Dendritic cell treated with granulocyte-macrophage colony-stimulating factor and Interleukin-4, amounts not matched to agents 40 ng/mL and 50 ng/mL, for 4 days (primary cell): Measurements from ENCODE around the gene ATG16L1.
A peak's percentile ranks its signal among the peaks of the same experiment; 100 is the strongest.

Source experiments
- H3K27ac Mint-ChIP-seq: one replicate; pipeline ENCODE4 v1.8.0; 2022; ENCODE audit warnings: mild to moderate bottlenecking, mixed read lengths
- H3K27me3 Mint-ChIP-seq: one replicate; pipeline ENCODE4 v1.8.0; 2022; ENCODE audit warnings: mild to moderate bottlenecking, mixed read lengths
- H3K36me3 Mint-ChIP-seq: one replicate; pipeline ENCODE4 v1.8.0; 2022; ENCODE audit warnings: low read depth, mixed read lengths
- H3K4me1 Mint-ChIP-seq: one replicate; pipeline ENCODE4 v1.8.0; 2022; ENCODE audit warnings: low read depth, mixed read lengths
- H3K4me3 Mint-ChIP-seq: one replicate; pipeline ENCODE4 v1.8.0; 2022; ENCODE audit warnings: mild to moderate bottlenecking, moderate library complexity, mixed read lengths
- H3K9me3 Mint-ChIP-seq: one replicate; pipeline ENCODE4 v1.8.0; 2022; ENCODE audit warnings: mixed read lengths
- intact Hi-C: fragments of 100-400 bp; cut with micrococcal nuclease; formaldehyde crosslinking; loops from one replicate; pipeline ENCODE4 v1.15.0; 2022

ATG16L1 gene

GRCh38 chr2:233251306-233252116 is at the start of gene ATG16L1:
Gene ATG16L1 (plus strand): TSS chr2:233251673. CDS start chr2:233251828, 155 bp downstream.
- Mint-ChIP-seq H3K9me3 (no peaks in the 10 kb centered on the region), H3K27me3 (no peaks in the 10 kb centered on the region), H3K4me3 (peak within 1 kb of the TSS; percentile 91), H3K4me1 (peaks cover 66% of the 10 kb centered on the region), H3K27ac (peak within 1 kb of the TSS; percentile 91), H3K36me3 (peaks cover 31% of the 10 kb centered on the region)
- intact Hi-C loops: loop anchor here (1.0 to 5.0 kb wide), 5 partner anchors 49 to 399 kb away; partner anchors contain the start of gene INPP5D

GRCh38 chr2:233202531-233202944 is 48.9 kb upstream of the ATG16L1 start:
- H3K9me3 Mint-ChIP-seq: no peaks in the 10 kb centered on the region
- intact Hi-C loops: loop anchor here (2.0 to 5.0 kb wide), 2 partner anchors 40 to 48 kb away; partner anchors contain the start of gene ATG16L1
- H3K27ac Mint-ChIP-seq: peak overlapping the region; percentile 86
- H3K27me3 Mint-ChIP-seq: no peaks in the 10 kb centered on the region
- peaks cover 98% of the 10 kb centered on the region for H3K36me3 Mint-ChIP-seq
- H3K4me3 Mint-ChIP-seq: peak overlapping the region; percentile 39
- peaks cover 54% of the 10 kb centered on the region for H3K4me1 Mint-ChIP-seq

DNA sequence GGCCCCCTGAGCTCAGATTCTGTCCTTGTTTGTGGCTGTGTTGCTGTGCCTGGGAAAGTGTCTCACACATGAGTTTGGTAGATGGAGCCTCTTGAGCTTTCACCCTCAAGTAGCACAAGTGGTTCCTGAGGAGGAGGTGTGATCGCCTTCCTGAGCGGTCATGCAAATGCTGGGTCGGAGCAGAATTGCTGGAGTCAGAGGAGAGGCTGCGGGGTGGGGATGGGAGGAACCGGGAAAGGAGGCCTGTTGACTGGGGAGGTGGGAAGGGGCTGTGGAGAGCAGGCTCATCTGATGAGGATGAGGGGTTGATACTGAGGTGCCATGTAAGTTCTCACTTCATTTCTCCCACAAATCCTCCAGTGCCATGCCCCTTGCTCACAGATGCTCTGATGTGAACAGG is 48.4 kb upstream of the ATG16L1 start:
- Mint-ChIP-seq H3K4me1 (peaks cover 59% of the 10 kb centered on the region), H3K36me3 (peaks cover 98% of the 10 kb centered on the region), H3K9me3 (no peaks in the 10 kb centered on the region), H3K27me3 (no peaks in the 10 kb centered on the region), H3K4me3 (peak overlapping the region; percentile 36), H3K27ac (peak overlapping the region; percentile 86)
- intact Hi-C loops: loop anchor here (2.0 to 5.0 kb wide), 2 partner anchors 39 to 48 kb away; partner anchors contain the start of gene ATG16L1

GRCh38 chr2:233204286-233204936 is 47.1 kb upstream of the ATG16L1 start:
- no peaks in the 10 kb centered on the region for H3K9me3 Mint-ChIP-seq
- peaks cover 99% of the 10 kb centered on the region for H3K36me3 Mint-ChIP-seq
- peaks cover 62% of the 10 kb centered on the region for H3K4me1 Mint-ChIP-seq
- no peaks in the 10 kb centered on the region for H3K27me3 Mint-ChIP-seq
- H3K4me3 Mint-ChIP-seq: no peak overlapping the region
- peak overlapping the region; percentile 86 for H3K27ac Mint-ChIP-seq
- intact Hi-C loops: loop anchor here (5.0 kb wide), 1 partner anchor 38 kb away; no protein-coding TSS in a partner anchor

- no peaks in the 10 kb centered on the region for H3K9me3 Mint-ChIP-seq
- H3K36me3 Mint-ChIP-seq: peaks cover 85% of the 10 kb centered on the region
- intact Hi-C loops: no loop called here
- H3K4me3 Mint-ChIP-seq: no peak overlapping the region
- H3K27ac Mint-ChIP-seq: no peak overlapping the region
- peaks cover 23% of the 10 kb centered on the region for H3K4me1 Mint-ChIP-seq
- H3K27me3 Mint-ChIP-seq: no peaks in the 10 kb centered on the region
These were observed 42.9 kb upstream of the ATG16L1 start for GRCh38 chr2:233208382-233209116.

- H3K27me3 Mint-ChIP-seq: no peaks in the 10 kb centered on the region
- intact Hi-C loops: no loop called here
- H3K36me3 Mint-ChIP-seq: peaks cover 79% of the 10 kb centered on the region
These were observed 42.3 kb upstream of the ATG16L1 start for GRCh38 chr2:233209117-233209532.

GRCh38 chr2:233209533-233210171 is 41.8 kb upstream of the ATG16L1 start:
- Mint-ChIP-seq H3K27me3 (no peaks in the 10 kb centered on the region), H3K36me3 (peaks cover 74% of the 10 kb centered on the region), H3K27ac (no peak overlapping the region), H3K4me1 (peaks cover 16% of the 10 kb centered on the region), H3K9me3 (no peaks in the 10 kb centered on the region), H3K4me3 (no peak overlapping the region)
- intact Hi-C loops: no loop called here

More at GRCh38 chr2:233209117-233209532, 42.3 kb upstream of the ATG16L1 start:
- H3K27ac Mint-ChIP-seq: no peak overlapping the region
- peaks cover 18% of the 10 kb centered on the region for H3K4me1 Mint-ChIP-seq
- no peaks in the 10 kb centered on the region for H3K9me3 Mint-ChIP-seq
- no peak overlapping the region for H3K4me3 Mint-ChIP-seq

GRCh38 chr2:233210281-233210680 is 41.2 kb upstream of the ATG16L1 start:
- Mint-ChIP-seq H3K4me3 (no peak overlapping the region), H3K36me3 (peaks cover 67% of the 10 kb centered on the region), H3K27me3 (no peaks in the 10 kb centered on the region), H3K9me3 (no peaks in the 10 kb centered on the region), H3K4me1 (peaks cover 16% of the 10 kb centered on the region), H3K27ac (no peak overlapping the region)
- intact Hi-C loops: no loop called here

- Mint-ChIP-seq H3K4me1 (peaks cover 16% of the 10 kb centered on the region), H3K27me3 (no peaks in the 10 kb centered on the region), H3K9me3 (no peaks in the 10 kb centered on the region), H3K27ac (no peak overlapping the region), H3K36me3 (peaks cover 60% of the 10 kb centered on the region), H3K4me3 (no peak overlapping the region)
- intact Hi-C loops: no loop called here
These were observed 40.5 kb upstream of the ATG16L1 start for GRCh38 chr2:233210843-233211547.

DNA sequence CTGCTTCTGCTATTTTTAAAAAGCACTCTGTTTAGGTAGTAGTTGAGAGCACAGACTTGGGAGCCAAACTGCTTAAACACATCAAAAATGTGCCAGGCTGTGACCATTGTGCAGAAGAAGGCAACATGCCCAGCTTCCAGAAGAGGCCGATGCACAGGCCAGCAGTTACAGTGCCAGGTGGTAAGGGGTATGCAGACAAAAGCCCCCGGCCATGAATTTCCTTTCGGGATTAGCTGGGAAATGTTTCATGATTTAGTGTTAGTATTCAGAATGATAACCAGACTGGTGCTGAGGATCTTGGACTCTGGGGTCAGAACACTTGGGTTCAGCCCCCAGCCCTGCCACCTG is 40.0 kb upstream of the ATG16L1 start:
- Mint-ChIP-seq H3K4me3 (no peak overlapping the region), H3K9me3 (no peaks in the 10 kb centered on the region), H3K36me3 (peaks cover 56% of the 10 kb centered on the region), H3K27ac (no peak overlapping the region), H3K4me1 (peaks cover 16% of the 10 kb centered on the region), H3K27me3 (no peaks in the 10 kb centered on the region)
- intact Hi-C loops: no loop called here

GRCh38 chr2:233213011-233213410 is 38.5 kb upstream of the ATG16L1 start:
- intact Hi-C loops: no loop called here
- no peak overlapping the region for H3K4me3 Mint-ChIP-seq
- H3K36me3 Mint-ChIP-seq: peaks cover 41% of the 10 kb centered on the region
- H3K4me1 Mint-ChIP-seq: peaks cover 4% of the 10 kb centered on the region
- no peak overlapping the region for H3K27ac Mint-ChIP-seq
- H3K9me3 Mint-ChIP-seq: no peaks in the 10 kb centered on the region
- no peaks in the 10 kb centered on the region for H3K27me3 Mint-ChIP-seq

DNA sequence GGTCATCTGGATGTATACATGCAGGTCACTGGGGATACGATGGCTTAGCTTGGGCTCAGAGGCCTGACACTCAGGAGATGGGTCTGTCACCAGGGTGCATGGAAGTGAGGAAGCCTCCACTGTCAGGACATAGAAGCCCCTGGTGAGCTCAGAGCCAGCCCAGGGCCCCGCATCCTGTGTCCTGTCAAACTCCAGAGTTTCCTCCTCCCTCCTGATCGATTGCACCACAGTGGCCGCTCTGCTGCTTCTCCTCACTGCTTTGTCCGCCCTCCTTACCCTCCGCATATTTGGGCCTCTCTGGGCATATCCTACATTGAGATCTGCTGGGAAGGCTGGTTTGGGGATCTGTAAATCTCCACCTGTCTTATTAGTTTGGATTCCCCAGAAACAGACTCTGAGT is 37.5 kb upstream of the ATG16L1 start:
- Mint-ChIP-seq H3K4me1 (peaks cover 6% of the 10 kb centered on the region), H3K36me3 (peaks cover 31% of the 10 kb centered on the region), H3K27me3 (no peaks in the 10 kb centered on the region), H3K9me3 (no peaks in the 10 kb centered on the region), H3K4me3 (no peak overlapping the region), H3K27ac (no peak overlapping the region)
- intact Hi-C loops: no loop called here

GRCh38 chr2:233217892-233218377 is 33.5 kb upstream of the ATG16L1 start:
- no peaks in the 10 kb centered on the region for H3K27me3 Mint-ChIP-seq
- H3K9me3 Mint-ChIP-seq: no peaks in the 10 kb centered on the region
- intact Hi-C loops: no loop called here
- no peak overlapping the region for H3K27ac Mint-ChIP-seq
- no peak overlapping the region for H3K4me3 Mint-ChIP-seq
- H3K4me1 Mint-ChIP-seq: peaks cover 6% of the 10 kb centered on the region
- H3K36me3 Mint-ChIP-seq: peaks cover 2% of the 10 kb centered on the region
